GM18858 (cell line): ENCODE results near the gene NPR2.

Experiments used
- ATAC-seq: cut with Tn5 transposase; IDR thresholded peaks from one replicate; pipeline ENCODE4 v1.9.1; 2021; ENCODE audit not compliant: unreplicated experiment

The NPR2 gene

GRCh38 chr9:35791297-35791921, at the start of gene NPR2:
Gene NPR2 (plus strand): TSS chr9:35791591. CDS start chr9:35792409, 818 bp downstream.
- ATAC-seq = no peak

- ATAC-seq = no peak
These were observed 49.7 kb upstream of the NPR2 start for GRCh38 chr9:35741740-35742139.

- no peak for ATAC-seq
These were observed 47.9 kb upstream of the NPR2 start for GRCh38 chr9:35743452-35743851.

- no peak for ATAC-seq
These were observed 47.4 kb upstream of the NPR2 start for GRCh38 chr9:35743880-35744518.

GRCh38 chr9:35745569-35745968, 45.8 kb upstream of the NPR2 start:
- ATAC-seq = no peak

GRCh38 chr9:35746583-35746982, 44.8 kb upstream of the NPR2 start:
- ATAC-seq = no peak

GRCh38 chr9:35748242-35748857, 43.0 kb upstream of the NPR2 start:
- ATAC-seq = no peak

GRCh38 chr9:35748858-35749514, 42.4 kb upstream of the NPR2 start, which contains the start of the genes GBA2 and RGP1:
Gene GBA2 (minus strand): TSS chr9:35749228. CDS start chr9:35748704, 524 bp downstream.
Gene RGP1 (plus strand): TSS chr9:35749287. CDS start chr9:35749756, 469 bp downstream.
- peak; percentile 63 for ATAC-seq

- peak; percentile 11 for ATAC-seq
These were observed 41.7 kb upstream of the NPR2 start for GRCh38 chr9:35749515-35750255.

GRCh38 chr9:35750256-35750531, 41.2 kb upstream of the NPR2 start:
- no peak for ATAC-seq

GRCh38 chr9:35753466-35753865, 37.9 kb upstream of the NPR2 start:
- ATAC-seq = no peak

GRCh38 chr9:35754264-35754663, 37.1 kb upstream of the NPR2 start, which contains the start of gene MSMP:
Gene MSMP (minus strand): TSS chr9:35754276. CDS start chr9:35754129, 147 bp downstream.
- no peak for ATAC-seq

GRCh38 chr9:35755071-35755470, 36.3 kb upstream of the NPR2 start:
- no peak for ATAC-seq

GRCh38 chr9:35756275-35757225, 34.8 kb upstream of the NPR2 start:
- ATAC-seq = no peak

GRCh38 chr9:35757226-35757891, 34.0 kb upstream of the NPR2 start:
- no peak for ATAC-seq

- no peak for ATAC-seq
These were observed 33.5 kb upstream of the NPR2 start for GRCh38 chr9:35757892-35758275.

- no peak for ATAC-seq
These were observed 32.8 kb upstream of the NPR2 start for GRCh38 chr9:35758475-35759050.

GRCh38 chr9:35759795-35760194, 31.6 kb upstream of the NPR2 start:
- ATAC-seq = no peak

GRCh38 chr9:35760651-35761050, 30.7 kb upstream of the NPR2 start:
- no peak for ATAC-seq
